Urothelium cell line (cell line): Measurements from ENCODE around the gene CSNK2A1.

Experiments used
- DNase-seq: peaks from one replicate; pipeline ENCODE4 v3.0.0; 2011; ENCODE audit warnings: low spot score, mixed read lengths
- FAIRE-seq: peaks from 2 replicates; lab custom pipeline; 2011; peaks lifted over from hg19 to GRCh38; lab: Jason Lieb, UNC

Gene CSNK2A1

GRCh38 chr20:568097-568652 is 24.6 kb upstream of the CSNK2A1 start:
- FAIRE-seq (no peak), DNase-seq (no peak)

DNA sequence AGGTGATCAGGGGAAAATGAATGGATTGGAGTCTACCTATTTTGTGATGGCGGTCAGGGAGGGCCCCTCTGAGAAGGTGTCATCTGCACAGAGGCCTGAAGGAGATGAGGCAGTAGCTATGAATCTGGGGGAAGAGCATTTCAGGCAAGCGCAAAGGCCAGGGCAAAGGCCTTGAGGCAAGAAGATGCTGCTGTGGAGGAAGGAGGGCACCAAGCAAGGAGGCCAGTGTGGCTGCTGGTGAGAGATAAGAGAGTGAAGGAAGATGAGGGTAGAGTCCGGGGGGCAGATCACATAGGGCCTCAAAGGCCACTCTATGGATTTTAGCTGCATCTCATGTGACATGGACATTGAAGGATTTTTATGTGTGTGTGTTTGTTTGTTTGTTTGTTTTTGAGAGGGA is 20.6 kb upstream of the CSNK2A1 start:
- FAIRE-seq = no peak
- DNase-seq = no peak

DNA sequence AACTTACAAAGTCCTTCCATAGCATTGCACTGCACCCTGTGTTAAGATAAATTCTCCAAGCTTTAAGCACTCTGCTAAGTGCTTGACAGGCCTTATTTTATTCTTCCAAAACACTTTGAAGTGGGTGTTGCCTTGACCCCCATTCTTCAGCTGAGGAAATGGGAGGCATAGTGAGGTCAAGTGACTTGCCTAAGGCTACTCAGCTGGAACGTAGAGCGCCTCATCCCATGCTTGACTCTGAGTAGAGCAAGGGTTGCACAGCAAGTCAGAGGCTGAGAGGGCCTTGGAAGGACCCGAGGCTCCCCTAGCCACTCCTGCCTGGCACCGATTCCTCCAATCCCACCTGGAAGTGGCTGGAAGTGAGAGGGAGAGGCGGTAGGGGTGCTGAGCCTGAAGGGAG is 19.6 kb upstream of the CSNK2A1 start:
- FAIRE-seq (no peak), DNase-seq (no peak)

GRCh38 chr20:562232-562897 is 18.8 kb upstream of the CSNK2A1 start:
- no peak for FAIRE-seq

GRCh38 chr20:561437-562231 is 18.0 kb upstream of the CSNK2A1 start:
- FAIRE-seq = no peak
- DNase-seq = peak; percentile 70

More at GRCh38 chr20:562232-562897, 18.8 kb upstream of the CSNK2A1 start:
- DNase-seq = no peak

DNA sequence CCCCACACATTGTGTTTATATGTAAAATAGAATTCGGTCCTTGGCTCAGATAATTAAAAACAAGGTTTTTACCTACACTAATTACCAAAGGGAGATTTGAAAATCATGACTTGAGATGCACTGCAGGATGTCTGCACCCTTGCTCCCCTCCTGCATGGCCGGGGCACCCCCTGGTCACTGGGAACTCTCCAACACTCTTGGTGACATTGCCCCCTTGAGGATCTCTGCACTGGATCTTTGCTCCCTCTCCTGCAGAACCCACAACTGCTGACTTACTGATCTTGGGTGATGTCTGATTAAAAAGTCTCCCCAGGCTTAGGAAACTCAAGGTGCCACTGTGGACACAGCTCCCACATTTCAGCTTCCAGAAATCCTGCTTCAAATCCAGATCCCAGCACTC is 17.1 kb upstream of the CSNK2A1 start:
- FAIRE-seq = no peak
- no peak for DNase-seq

- no peak for FAIRE-seq
- no peak for DNase-seq
These were observed 14.5 kb upstream of the CSNK2A1 start for GRCh38 chr20:558117-558516.

- no peak for FAIRE-seq
- no peak for DNase-seq
These were observed 13.4 kb upstream of the CSNK2A1 start for GRCh38 chr20:556984-557383.

DNA sequence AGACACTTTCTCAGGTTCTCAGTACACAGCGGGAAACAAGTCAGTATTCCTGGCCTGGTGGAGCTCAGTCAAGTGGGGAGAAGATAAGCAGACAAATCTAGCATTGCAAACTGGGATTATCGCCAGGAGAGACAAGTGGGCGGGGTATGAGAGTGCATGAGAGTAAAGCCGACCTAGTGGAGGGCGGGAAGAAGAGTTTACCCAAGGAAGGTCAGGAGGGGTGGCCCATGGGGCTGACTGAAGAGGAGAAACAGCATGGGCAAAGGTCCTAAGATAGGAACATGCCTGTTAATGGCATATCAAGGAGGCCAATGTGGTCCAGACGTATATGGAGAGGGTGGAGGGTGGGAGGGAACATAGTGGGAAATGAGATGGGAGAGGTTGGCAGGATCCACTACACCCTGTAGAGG is 12.4 kb upstream of the CSNK2A1 start:
- DNase-seq (no peak), FAIRE-seq (no peak)

- FAIRE-seq (peak; percentile 56), DNase-seq (no peak)
These were observed 7.0 kb upstream of the CSNK2A1 start for GRCh38 chr20:550611-551010.

DNA sequence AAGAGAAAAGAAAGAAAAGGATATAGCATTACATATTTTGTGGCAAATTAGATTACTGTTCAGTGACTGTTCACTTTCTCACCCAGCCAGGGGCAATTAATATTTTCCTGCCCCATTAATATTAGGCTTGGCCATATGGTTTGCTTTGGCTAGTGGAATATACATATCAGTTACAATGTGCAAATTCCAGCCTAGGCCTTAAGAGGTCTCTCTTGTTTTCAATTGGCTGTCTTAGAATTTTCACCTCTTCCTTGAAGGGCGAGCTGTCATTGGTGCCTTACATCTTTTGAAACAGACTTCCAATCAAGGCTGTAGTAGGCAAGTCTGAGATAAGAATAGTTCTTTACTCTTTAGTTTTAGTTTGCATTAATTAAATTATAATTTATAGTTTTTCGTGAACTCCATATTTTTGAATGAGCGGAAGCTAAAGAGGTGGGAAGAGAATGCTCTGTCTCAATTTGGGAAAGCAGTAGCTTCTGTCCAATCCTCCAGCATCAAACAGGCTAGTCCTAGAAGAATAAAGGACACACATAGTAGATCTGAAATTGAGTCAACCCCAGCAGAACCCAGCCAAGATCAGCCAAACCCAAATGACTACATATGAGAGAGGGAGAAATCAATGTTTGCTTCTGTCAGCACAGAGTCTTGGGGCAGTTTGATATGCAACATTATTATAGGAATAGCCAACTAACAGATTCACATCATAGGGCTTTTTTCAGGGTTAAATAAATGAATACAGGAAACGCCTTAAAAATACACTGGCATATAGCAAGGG is 6.3 kb upstream of the CSNK2A1 start:
- FAIRE-seq (no peak), DNase-seq (no peak)

DNA sequence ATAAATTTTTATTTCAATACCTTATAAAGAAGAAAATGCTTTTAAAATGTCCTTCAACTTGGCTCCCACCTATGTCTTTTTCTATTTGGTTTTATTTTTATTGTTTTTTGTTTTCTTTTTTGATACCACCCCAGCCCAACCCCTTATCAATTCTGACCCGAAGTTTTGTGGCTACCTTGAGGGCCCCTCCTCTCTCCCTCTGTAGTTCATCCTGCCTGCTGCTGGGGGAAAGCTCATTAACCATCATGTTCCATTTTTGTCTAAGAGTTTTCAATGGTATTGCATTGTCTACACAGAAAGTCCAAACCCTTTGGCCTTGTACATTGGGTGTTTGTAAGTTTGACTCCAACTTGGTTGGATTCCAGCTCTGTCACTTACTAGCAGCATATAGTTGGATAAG is 5.3 kb upstream of the CSNK2A1 start:
- FAIRE-seq (no peak), DNase-seq (no peak)

DNA sequence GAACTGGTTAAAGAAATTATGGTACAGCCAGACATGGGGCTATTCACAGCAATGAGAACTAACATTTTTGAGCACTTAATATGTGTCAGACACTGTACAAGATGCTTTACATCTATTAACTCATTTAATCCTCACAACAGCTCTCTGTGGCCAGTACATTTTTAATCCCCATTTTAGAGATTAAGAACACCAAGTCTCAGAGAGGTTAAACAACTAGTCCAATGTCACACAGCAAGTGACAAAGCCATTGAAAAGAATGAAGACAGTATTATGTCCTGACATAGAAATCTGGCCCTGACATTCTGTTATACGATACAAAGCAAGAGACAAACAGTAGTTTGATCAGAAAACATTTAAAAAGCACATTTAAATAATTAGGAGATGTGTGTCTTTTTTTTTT is 3.8 kb upstream of the CSNK2A1 start:
- no peak for DNase-seq
- no peak for FAIRE-seq

- DNase-seq (no peak), FAIRE-seq (no peak)
These were observed 2.8 kb upstream of the CSNK2A1 start for GRCh38 chr20:546353-546752.

- DNase-seq (no peak), FAIRE-seq (no peak)
These were observed 649 bp upstream of the CSNK2A1 start for GRCh38 chr20:544153-544725.

GRCh38 chr20:542777-543368 is 717 bp downstream of the CSNK2A1 start:
- DNase-seq = peak; percentile 21
- no peak for FAIRE-seq

DNA sequence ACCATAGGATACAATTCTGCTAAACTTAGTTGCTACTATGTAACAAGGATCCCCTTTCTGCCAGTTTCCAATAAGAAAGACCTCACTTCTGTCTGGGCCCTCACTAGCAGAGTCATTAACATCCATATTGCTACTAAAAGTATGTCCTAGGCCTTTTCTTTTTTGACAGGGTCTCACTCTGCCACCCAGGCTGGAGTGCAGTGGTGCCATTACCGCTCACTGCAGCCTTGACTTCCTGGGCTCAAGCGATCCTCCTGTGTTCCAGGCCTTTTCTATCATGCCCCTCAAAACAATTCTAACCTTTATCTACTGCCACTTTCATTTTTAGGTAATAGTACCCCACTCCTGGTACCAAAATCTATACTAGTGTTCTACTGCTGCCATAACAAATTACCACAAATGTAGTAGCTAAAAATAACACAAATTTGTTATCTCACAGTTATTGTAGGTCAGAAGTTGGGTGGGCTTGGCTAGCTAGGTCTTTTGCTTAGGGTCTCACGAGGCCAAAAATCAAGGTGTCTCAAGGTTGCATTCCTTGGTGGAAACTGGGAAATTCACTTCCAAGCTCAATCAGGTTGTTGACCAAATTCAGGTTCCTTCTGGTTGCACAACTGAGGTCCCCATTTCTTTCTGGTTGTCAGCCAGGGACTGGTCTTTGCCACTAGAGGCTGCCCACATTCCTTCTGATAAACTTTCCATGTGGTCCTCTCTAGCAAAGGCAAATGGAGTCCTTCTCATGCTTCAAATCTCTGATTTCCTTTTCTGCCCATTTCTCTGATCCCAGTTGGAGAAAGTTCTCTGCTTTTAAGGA is 3.0 kb downstream of the CSNK2A1 start:
- no peak for FAIRE-seq

GRCh38 chr20:539848-540247 is 3.7 kb downstream of the CSNK2A1 start:
- FAIRE-seq (no peak), DNase-seq (no peak)

More for the DNA sequence above, 3.0 kb downstream of the CSNK2A1 start:
- DNase-seq = no peak

GRCh38 chr20:539191-539590 is 4.4 kb downstream of the CSNK2A1 start:
- no peak for FAIRE-seq
- DNase-seq = no peak

GRCh38 chr20:537983-538382 is 5.6 kb downstream of the CSNK2A1 start:
- no peak for DNase-seq
- FAIRE-seq = no peak
